HG03135 (cell line): ENCODE results near the gene KPNB1.

Experiments used
- ATAC-seq: cut with Tn5 transposase; IDR thresholded peaks from one replicate; pipeline ENCODE4 v1.9.1; 2021; ENCODE audit warnings: mild to moderate bottlenecking, moderate library complexity; ENCODE audit not compliant: unreplicated experiment

KPNB1 gene

GRCh38 chr17:47711366-47712099 is 61.8 kb downstream of the KPNB1 start:
- ATAC-seq = no peak

DNA sequence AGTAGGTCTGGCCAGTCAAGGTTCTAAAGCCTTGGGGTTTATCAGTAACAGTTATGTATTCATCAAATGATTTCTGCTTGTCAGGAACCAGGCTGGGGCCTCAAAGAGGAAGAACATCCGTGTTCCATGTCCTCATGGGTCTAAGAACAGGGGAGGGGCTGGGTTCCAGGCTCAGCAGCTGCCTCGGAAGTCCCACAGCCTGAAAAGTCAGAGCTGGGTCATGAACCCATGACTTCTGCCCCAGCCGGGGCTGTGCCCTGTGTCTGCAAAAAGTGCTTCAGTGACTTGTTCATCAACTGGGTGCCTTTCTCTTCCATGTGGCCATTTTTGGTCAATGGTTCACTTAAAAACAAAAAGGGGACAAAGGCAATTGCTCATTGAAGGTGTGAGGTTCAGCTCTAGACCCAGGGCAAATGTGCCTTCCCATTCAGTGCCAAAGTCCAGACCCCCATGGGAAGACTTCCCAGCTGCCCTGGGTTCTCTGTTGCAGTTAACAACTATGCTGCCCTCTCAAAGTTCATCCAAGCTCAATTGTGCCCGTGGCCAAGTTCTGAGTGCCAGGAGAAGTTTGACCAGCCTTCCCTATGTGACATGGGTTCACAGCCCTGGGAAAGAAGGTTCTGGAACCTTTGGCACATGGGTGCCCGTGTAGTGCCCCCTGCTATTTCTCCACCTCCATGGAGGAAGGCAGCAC is 62.8 kb downstream of the KPNB1 start:
- no peak for ATAC-seq

- no peak for ATAC-seq
Observed at GRCh38 chr17:47713980-47714700, 64.4 kb downstream of the KPNB1 start.

- no peak for ATAC-seq
Observed at GRCh38 chr17:47714773-47715396, 65.2 kb downstream of the KPNB1 start.

DNA sequence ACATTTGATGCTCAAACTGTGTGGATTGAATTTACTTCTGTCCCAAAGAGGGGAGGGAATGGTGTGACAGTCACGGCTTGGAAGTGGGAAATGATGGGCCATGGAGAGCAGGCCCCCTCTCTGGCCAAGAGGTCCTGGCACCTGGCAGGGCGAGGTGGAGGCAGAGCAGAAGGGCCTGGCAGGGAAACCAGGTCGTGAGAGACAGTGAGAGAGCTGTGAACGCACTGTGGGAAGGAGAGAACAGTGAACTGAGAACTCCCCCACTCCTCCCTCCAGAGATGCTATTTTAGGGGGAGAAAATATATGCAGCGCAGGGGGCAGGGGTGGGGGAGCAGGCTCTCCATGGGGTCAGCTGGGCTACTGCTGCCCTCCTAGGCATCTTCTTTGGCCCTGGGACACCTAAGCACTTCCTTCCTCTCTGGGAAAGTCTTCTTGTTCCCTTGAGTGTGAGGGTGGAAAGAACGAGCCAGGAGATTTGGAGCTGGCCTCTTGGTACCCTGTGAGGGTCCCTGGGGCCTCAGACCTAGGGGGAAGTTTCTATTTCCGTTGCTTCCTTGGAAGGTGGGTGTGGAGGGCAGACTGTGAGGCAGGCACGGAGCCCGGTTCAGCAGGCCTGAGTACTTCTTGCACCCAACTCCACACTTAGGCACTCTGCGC is 66.1 kb downstream of the KPNB1 start:
- no peak for ATAC-seq

- ATAC-seq = no peak
Observed at GRCh38 chr17:47716375-47716774, 66.7 kb downstream of the KPNB1 start.

GRCh38 chr17:47717261-47717697 is 67.6 kb downstream of the KPNB1 start:
- no peak for ATAC-seq

GRCh38 chr17:47717979-47718621 is 68.4 kb downstream of the KPNB1 start:
- ATAC-seq = no peak

GRCh38 chr17:47718634-47719405 is 69.1 kb downstream of the KPNB1 start:
- no peak for ATAC-seq

DNA sequence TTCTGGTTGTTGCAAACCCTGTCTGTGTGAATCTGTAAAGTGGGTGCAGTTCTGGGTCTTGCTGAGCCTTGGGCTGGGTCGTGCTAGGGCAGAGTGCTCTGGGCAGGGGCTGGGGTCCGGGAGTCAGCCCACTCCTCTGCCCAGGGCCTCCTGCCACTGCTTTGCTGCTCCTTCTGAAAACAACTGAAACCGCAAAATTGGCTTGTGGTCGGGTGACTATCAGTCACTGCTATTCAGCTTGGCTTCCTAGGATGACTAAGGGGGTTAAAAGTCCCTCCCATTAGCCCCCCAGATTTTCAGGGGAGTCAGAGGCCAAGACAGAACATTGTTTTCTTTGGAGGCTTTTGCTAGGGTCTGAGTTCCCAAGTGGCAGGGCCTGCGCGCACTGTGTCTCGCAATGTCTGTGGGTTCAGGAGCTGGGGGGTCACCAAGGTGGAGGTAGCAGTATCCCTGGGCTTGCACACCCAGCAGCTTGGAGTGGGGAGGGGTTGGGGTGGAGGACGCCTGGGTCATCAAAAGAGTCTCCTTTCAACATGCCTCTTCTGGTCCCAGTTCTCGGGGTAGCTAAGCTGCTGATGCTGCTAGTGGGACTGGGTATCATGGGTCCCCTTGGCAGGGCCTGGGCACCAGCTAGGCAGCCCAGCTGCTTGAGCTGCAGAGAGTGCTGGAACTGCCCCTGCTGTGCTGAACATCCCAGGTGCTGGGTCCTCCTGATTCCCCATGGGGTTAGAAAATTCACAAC is 69.9 kb downstream of the KPNB1 start:
- ATAC-seq = no peak

GRCh38 chr17:47720196-47720595 is 70.5 kb downstream of the KPNB1 start:
- ATAC-seq = no peak

DNA sequence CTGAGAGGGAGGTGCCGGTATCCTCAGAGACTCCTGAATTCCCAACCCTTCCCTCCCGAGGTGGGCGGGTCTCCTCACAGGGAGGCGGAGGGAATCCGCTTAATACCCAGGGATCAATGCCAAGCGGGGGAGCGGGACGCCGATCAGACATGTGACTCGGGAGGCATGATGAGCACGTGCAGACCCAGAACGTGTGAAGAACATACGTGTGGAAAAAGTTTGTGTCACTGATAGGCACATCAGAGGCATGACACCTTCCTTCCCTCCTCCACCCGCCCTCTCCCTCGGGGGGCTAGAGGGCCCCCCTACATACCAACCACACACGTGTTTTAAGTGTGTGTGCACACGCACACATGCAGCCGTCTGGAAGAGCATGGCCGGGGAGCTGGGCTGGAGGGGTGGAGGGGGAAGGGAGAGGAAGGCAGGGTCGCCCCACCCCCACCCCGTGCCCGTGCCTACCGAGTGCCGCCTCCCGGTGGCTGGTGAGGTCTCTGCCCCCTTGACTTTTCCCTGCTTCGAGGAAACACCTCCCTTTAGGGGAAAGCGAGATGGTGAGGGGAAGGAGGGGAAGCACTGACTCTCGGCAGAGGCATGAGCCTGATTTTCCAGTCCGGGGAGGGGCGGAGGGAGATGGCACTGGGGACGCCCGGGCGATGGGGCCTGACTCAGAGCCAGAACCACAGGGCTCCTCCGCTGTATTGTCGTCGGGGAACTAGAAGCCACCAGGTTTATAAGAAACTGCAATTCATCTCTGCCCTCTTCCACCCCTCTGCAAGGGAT is 71.2 kb downstream of the KPNB1 start:
- no peak for ATAC-seq

GRCh38 chr17:47721725-47722124 is 72.0 kb downstream of the KPNB1 start:
- no peak for ATAC-seq

DNA sequence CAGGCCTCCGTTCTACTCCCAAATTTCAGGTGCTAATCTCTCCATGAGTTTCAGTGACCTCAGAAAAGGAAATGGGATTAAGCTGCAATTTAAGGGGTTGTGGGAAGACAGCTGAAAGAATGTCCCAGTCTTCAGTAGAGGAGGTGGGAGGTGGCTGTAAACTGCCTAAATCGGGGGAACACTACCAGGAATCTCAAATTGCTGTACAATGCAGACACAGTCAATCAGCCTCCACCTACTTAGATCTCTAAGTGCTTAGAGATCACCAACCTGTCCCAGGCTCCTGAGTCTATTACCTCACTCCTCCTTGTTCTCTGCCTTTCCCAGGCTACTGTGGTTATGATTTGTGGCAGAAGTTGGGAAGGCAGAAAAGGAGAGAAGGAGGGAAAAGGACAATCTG is 75.0 kb downstream of the KPNB1 start:
- ATAC-seq = no peak

DNA sequence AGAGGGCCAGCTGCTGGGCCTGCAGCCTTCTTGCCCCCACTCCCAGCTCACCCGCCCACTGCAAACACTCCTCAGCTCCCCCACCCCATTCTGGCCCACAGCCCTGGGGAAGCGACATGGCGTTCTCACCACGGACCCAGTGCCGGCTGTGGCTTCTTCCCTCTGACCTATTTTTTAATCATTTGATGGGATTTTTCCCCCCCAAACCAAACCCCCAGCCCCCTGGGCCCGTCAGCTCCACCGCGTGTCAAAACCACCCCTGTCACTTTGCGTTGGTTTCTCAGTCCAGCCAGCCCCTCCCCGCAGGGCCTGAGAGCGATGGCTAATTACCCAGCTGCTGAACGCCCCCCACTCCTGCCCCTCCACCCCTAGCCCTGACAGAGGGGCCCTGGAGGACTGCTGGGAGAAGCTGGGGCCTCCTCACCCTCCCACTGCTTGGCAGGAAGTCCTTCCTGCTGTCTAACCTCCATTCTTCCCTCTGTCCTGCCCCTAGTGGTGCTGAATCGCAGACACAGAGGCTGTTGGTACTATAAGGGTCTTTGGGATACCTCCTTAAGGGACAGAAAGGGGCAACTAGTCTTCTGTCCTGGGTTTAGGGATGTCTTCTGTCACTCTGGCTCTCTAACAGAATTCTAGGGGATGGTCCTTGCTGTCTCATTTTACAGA is 75.9 kb downstream of the KPNB1 start:
- no peak for ATAC-seq

DNA sequence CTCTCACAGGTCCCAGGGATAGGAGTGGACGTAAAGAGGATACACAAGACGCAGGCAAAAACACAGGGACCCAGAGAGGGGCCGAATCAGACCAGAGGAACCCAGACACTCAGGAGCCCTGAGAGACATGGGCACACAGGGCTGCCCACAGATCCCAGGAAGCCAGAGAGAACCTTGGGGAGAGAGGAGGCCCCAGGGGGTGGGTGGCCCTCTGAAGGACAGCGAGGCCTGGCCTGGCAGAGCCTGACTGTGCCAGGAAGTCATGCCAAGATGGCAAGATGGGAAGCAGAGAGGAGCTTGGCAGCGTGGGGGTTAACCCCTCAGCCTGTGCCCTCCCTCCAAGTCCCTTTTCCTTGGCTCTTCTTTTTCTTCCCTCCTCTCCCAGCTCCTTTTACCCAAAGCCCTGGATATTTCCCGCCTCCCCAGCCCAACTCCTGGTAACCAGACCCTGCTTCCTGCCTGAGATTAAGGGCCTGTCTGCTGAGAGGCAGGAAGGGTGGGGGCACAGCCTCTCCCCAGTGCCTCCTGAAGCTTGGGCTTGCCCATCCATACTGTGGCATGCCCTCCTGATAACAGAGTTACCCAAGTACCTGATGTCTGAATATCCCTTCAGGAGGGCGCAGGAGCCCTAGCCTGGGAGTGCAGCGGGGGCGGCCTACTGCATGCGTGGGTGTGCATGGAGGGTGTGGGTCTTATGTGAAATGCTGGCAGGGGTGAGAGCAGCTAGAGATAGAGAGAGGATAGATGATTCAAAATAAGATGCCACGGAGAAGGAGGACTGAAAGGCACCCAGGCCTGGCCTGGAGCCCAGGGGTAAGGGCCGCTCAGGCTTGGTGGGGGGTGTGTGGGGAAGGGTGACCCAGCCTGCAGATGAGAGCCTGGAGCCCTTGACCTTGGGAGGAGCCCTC is 77.3 kb downstream of the KPNB1 start:
- no peak for ATAC-seq

DNA sequence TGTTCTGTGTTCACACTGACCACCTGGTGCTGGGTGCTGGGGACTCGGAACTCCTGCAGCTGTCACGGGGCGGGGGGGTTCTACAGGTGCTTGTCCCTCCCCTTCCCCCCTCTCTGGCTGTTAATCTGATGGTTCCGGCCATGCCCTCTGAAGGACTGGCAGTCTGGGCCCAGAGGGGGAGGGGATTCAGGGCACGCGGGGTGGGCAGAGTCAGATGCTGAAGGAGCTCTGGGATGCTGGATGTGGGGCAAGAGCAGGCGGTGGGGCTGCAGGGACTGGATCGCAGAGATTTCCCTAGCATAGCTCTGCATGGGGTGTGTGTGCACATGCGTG is 78.0 kb downstream of the KPNB1 start:
- no peak for ATAC-seq
